ENCODE measurements around the gene NOL4L.

NOL4L gene

DNA sequence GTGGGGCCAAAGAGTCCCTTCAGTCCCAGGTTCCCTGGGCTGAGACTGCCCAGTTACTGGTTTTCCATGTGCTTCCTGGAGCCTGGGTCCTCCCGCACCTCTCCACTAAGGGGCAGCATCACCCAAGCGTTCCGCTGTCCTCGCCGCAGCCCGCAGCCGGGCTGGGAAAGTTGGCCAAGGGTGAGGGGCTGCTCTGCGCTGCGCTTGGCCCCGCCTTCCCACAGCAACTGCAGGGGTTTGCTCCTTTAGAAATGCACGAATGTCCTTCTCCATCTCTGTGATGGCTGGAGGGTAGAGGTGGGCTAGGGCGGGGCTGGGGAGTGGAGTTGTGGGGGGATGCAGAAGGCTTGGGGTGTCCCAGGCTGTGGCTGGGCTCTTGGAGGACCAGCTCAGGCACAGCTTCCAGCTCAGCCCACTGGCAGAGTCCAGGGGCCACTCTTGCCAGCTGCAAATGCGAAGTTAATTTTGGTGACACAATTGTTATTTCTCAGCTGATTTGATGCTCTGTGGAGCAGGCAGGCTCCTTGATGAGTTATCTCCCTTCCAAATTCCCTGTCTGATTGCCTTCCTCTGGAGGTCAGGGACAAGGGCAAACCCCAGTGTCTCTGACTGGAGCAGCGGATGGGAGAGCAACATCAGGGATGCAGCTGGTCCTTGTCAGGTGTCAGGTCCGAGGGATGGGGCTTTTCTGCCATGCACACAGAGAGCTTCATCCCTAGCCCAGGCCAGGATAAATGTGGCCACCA lies 63.2 kb downstream of the NOL4L start:
- DNase-seq, result peak; percentile 85

- no peak for DNase-seq
Measured at GRCh38 chr20:32520927-32521203, 64.3 kb downstream of the NOL4L start.

DNA sequence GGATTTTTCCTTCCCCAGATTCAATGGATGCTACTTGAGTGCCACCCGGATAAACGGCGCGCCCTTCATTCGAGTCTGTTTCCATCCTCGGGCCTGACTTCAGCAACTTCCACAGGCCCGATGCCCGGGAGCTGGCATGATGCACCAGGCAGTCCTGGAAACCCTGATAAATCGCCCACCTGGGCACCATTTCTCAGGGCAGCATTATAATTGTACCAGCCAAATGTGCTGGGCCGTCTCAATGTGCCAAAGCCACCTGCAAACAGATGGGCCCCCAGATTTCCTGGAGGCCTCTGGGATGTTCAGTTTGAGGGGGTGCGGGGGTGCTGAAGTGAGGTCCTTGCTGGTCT lies 65.8 kb downstream of the NOL4L start:
- DNase-seq, result no peak

GRCh38 chr20:32518593-32519380 lies 66.3 kb downstream of the NOL4L start:
- peak; percentile 14 for DNase-seq

DNA sequence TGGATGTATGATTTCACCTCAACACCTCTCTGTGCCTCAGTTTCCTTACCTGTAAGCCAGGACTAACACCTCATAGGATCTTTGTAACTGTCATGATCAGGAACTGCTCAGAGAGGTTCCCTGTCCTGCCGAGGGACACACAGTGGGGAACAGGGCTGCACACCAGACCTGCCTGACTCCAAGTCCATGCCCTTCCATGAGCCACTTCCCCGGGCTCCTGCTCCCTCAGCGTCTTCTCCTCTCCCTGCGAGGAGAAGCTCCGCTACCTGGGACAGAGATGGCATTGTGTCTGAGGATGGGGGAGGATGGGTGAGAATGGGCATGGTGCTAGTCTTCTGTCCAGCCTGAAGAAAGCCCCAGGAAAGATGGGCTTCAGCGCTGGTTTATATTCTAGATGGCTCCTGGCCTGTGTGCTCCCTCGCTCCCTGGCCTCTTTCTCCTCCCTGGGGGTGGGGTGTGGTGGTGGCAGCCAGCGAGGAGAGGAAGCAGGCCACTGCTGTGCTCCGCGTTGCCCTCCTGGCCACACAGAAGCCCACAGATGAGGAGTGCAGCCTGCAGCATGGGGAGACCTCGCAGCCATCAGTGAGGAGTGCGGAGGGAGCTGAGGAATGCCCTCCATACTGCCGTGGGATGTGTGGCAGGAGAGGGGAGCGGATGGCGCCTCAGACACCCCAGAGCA lies 67.1 kb downstream of the NOL4L start:
- DNase-seq, result no peak

GRCh38 chr20:32517518-32517873 lies 67.6 kb downstream of the NOL4L start:
- no peak for DNase-seq

DNA sequence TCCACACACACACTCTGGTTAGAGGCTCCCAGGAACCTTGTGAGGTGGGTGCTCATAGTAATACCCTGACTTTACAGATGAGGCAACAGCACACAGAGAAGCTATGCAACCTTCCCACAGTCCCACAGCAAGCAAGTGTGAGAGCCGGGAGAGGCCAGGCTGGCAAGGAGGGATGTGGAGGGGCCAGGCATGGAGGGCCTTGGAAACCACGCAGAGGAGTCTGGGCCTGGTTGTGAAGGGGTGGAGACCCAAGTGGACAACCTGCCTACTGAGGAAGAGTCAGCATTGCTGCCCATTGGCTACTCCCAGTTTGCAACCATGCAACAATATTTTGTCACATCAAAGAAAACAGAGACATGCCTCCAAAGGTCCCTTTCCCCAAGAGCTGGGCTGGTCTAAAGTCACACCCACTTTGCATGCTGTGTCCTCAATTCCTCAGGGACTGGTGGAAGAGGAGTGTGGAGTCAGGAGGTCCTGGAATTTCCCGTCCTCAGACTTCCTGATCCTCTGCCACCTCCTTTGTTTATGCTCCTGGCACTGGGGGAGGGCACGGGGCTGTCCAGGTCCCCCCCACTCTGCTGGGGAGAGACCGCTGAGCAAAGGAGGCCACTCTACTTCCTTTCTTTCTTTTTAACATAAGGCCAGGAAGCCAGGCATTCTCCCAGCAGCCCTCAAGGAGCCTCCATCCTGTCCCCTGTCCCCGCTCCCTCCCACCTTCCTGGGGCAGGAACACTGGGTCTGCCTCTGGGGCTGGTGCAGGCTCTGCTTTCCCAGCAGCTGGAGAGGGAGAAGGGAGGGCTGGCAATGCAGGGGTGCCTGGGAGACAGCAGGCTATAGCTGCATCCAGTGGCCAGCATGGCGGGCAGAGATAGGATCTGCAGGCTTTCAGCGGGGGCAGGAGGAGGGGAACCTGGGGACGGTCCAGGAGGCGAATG lies 68.3 kb downstream of the NOL4L start:
- peak; percentile 23 for DNase-seq

DNA sequence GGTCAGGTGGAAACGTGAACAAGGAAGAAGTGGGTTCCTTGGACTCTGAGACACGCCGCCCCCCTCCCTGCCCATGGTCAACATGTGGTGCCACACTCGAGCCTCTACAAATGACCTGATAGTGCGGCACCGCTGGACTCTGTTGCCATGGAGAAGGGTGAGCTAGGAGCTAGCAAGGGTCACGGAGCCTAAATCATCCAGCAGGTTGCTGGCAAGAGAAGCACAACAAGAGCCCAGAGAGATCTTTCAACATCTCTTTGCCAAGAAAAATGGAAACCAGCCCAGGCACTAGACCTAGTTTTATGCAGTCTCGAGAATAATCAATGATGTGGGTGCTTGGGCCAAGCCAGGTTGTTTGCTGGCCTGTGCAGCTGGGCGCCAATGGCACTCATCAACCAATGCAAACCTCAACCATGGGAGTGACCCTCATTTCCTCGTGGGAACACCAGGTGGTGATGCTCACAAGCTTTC lies 69.5 kb downstream of the NOL4L start:
- DNase-seq, result no peak

- DNase-seq, result no peak
Measured at GRCh38 chr20:32514760-32515159, 70.4 kb downstream of the NOL4L start.

GRCh38 chr20:32513031-32513866 lies 71.9 kb downstream of the NOL4L start:
- DNase-seq, result no peak

DNA sequence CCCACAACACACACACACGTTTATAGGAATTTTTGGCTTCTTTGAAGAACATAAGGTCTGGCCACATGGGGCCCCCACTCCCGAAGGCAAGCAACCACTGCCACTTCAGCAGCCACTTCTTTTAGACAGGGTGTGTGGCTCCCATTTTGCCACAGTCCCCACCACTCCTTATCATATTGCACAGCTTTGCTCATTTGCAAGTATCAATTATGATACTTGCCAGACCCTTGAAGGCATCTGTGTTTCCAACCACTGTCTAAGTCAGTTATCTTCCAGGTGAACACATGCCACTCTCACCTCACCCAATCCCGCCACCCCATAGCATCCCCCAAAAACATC lies 73.1 kb downstream of the NOL4L start:
- DNase-seq, result no peak

DNA sequence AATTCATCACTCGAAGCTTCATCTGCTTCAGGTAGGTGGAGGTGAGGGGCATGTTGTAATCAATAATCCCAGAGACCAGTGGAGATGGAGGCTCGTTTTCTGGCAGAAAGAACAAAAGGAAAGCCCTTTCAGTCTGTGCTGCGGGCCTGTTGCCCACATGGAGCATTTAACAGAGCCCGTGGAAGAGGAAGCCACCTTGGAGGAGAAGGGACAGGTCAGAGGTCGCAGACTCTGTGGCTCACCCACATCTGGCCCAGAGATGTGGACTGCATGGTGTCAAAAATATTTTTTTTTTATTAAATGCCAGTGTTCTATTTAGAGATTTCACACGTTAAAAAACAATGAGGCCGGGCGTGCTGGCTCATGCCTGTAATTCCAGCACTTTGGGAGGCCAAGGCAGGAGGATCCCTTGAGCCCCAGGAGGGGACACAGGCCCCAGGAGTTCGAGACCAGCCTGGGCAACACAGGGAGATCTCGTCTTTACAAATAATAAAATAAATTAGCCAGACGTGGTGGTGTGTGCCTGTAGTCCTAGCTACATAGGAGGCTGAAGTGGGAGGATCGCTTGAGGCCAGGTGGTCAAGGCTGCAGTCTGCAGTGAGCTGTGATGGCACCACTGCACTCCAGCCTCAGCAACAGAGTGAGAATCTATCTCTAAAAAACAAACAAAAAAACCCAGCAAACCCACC lies 73.6 kb downstream of the NOL4L start:
- DNase-seq, result no peak

DNA sequence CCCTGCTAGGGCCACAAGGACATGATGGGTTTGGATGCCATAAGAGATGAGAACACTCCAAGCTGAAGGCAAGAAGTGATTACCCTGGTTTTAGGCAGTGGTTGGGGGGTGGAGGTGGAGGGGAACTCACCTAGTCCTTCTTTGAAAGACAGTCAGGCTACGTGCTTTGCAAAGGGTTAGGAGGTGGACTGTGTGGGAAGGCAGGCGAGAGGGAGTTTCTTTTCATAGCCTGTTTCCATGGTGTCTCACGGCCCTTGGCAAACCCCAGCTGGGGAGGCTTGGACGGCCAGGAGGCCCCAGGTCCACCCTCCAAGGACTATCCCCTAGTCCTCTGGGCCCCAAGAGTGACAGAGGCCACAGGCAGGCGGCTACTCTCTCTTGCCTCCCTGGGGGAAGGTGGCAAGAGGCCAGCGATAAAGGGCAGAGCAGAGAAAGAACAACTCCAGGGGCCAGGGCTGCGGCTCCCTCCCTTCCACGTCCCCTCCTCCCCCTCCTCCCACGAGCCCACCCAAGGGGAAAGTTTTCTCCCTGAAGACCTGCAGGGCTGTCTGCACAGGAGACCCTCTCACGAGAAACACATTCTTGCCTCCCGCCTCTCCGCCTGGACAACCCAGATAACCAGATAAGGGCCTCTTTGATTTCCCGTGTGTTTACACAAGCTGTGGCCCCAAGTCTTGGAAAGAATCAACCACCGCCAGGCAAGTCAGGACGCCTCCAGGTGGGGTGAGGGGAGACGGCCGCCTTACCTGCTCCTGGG lies 74.4 kb downstream of the NOL4L start:
- DNase-seq, result peak; percentile 49

- no peak for DNase-seq
Measured at GRCh38 chr20:32510120-32510600, 75.0 kb downstream of the NOL4L start.

DNA sequence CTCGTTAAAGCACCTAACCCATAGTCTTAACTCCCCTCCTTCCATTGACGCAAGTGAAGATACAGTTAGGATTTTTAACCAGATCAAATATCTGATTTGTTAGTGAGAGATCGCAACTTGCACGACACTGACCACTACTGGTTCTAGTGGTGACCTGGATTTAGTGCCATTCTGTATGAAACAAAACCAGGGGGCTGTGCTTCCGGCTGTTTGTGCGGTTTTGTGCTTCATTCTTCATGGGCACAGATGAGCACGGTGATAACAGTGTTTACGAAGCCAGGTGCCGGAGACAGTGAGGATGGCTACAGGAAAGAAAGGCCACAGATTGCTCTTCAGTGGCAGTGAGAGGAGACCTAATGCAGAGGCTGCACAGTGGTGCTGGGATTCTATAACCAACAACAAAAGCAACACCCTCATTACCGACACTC lies 75.5 kb downstream of the NOL4L start:
- DNase-seq, result no peak

DNA sequence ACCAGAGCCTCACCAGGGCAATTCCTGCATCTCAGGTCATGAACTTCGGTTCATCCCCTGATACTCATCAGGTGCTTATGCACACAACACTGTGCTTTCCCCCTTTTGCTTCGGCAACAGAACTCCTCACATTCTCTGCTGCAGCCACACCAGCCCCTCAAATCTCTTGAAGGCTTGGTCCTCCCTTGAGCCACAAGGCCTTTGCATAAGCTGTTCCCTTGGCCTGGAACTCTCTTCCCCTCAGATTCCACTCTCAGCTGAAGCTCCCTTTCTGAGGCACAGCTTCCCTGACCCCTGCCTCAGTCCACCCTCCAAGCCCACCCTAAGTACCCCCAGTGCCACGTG lies 76.4 kb downstream of the NOL4L start:
- no peak for DNase-seq

DNA sequence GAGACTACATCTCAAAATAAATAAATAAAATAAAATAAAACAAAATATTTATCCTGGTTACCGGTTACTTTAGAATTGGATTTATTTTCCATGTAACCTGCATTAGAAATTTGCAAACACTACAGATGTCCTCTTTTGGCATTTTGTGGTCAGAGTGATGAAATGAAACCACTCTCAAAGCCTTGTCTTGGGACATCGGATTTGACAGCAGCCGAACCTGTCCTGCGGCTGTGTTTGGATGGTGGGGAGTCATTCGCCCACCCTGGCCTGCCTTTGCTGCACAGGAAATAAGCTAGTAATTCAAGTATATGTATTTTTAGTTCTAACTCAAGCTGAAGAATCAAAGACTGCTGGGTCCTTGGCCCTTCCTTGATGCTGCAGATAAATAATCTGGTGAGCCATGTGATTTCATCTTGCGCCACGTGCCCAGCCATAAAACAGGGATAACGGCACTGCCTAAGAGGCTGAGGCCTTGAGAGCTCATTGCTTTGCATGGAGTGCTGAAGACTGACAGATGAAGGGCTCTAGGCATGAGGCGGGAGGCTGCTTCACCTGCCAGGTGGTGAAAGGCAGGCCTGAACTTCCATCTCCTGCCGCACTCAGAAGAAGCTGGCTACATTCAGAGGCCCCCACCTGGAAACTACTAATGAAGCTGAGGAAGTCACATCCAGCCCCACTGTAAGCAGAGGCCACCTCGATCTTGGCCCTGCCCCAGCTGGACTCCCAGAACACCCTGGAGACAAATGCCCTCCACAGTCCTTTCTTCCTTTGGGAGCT lies 76.9 kb downstream of the NOL4L start:
- no peak for DNase-seq

GRCh38 chr20:32506721-32507120 lies 78.4 kb downstream of the NOL4L start:
- peak; percentile 62 for DNase-seq

DNA sequence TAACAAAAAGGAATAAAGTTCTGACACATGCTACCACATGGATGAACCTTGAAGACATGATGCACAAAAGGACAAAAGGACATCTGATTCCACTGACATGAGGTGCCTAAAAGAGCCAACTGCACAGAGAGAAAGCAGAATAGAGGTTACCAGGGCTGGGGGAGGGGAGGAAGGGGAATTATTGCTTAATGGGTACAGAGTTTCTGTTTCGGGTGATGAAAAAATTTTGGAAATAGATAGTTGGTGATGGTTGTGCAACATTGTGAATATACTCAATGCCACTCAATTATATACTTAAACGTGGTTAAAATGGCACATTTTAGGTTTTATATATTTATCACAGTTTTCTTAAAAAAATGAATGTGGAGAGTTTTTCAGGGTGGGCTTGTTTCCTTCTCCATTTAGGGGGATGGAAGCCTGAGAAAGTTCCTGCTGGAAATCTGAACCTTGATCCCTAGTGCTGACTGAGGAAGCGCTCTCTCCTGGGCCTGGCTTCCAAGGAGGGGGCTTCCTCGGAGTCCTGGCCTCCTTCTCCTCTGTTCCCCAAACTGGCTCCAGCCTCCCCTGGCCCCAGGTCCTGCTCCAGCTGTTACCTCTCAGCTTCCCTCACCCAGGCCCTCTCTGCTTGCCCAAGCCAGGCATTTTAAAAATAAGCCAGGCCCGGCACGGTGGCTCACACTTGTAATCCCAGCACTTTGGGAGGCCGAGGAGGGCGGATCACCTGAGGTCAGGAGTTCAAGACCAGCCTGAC lies 79.2 kb downstream of the NOL4L start:
- DNase-seq, result no peak
